Measurements from ENCODE around the gene GPC5.
"Not testable (repeated sequence)": the region's sequence is repeated elsewhere in the genome, so short reads cannot be mapped to it uniquely, and the experiment has no call there.

Gene GPC5

GRCh38 chr13:91878491-91878890 is 480.1 kb downstream of the GPC5 start:
- H3K4me1 ChIP-seq (ENCODE audit: control insufficient read depth, insufficient read depth, low read length), result no peaks in the 10 kb centered on the region
- no peak overlapping the region for H3K4me3 ChIP-seq (ENCODE audit: low read depth, low read length)
- no peaks in the 10 kb centered on the region for H3K36me3 ChIP-seq (ENCODE audit: control insufficient read depth, insufficient read depth, low read length)
- H3K27ac ChIP-seq (ENCODE audit: low read depth, low read length), result no peak overlapping the region
- H3K9ac ChIP-seq (ENCODE audit: low read length), result no peak overlapping the region
- no peaks in the 10 kb centered on the region for H3K9me3 ChIP-seq (ENCODE audit: control insufficient read depth, insufficient read depth, low read depth, low read length)
- no peaks in the 10 kb centered on the region for H3K27me3 ChIP-seq (ENCODE audit: control insufficient read depth, insufficient read depth, low read length)

GRCh38 chr13:91879360-91879759 is 480.9 kb downstream of the GPC5 start:
- Histone ChIP-seq H3K9me3 (ENCODE audit: control insufficient read depth, insufficient read depth, low read depth, low read length) (no peaks in the 10 kb centered on the region), H3K9ac (ENCODE audit: low read length) (no peak overlapping the region), H3K27me3 (ENCODE audit: control insufficient read depth, insufficient read depth, low read length) (no peaks in the 10 kb centered on the region), H3K4me3 (ENCODE audit: low read depth, low read length) (no peak overlapping the region), H3K4me1 (ENCODE audit: control insufficient read depth, insufficient read depth, low read length) (no peaks in the 10 kb centered on the region), H3K27ac (ENCODE audit: low read depth, low read length) (no peak overlapping the region), H3K36me3 (ENCODE audit: control insufficient read depth, insufficient read depth, low read length) (no peaks in the 10 kb centered on the region)

- Histone ChIP-seq H3K4me1 (ENCODE audit: control insufficient read depth, insufficient read depth, low read length) (no peaks in the 10 kb centered on the region), H3K9me3 (ENCODE audit: control insufficient read depth, insufficient read depth, low read depth, low read length) (no peaks in the 10 kb centered on the region), H3K4me3 (ENCODE audit: low read depth, low read length) (no peak overlapping the region), H3K36me3 (ENCODE audit: control insufficient read depth, insufficient read depth, low read length) (no peaks in the 10 kb centered on the region), H3K9ac (ENCODE audit: low read length) (no peak overlapping the region), H3K27ac (ENCODE audit: low read depth, low read length) (no peak overlapping the region), H3K27me3 (ENCODE audit: control insufficient read depth, insufficient read depth, low read length) (no peaks in the 10 kb centered on the region)
Measured at GRCh38 chr13:91882918-91883317, 484.5 kb downstream of the GPC5 start.

- H3K9me3 ChIP-seq (ENCODE audit: control insufficient read depth, insufficient read depth, low read depth, low read length), result no peaks in the 10 kb centered on the region
- H3K27ac ChIP-seq (ENCODE audit: low read depth, low read length), result no peak overlapping the region
- H3K4me1 ChIP-seq (ENCODE audit: control insufficient read depth, insufficient read depth, low read length), result no peaks in the 10 kb centered on the region
- no peak overlapping the region for H3K4me3 ChIP-seq (ENCODE audit: low read depth, low read length)
- H3K36me3 ChIP-seq (ENCODE audit: control insufficient read depth, insufficient read depth, low read length), result no peaks in the 10 kb centered on the region
- no peaks in the 10 kb centered on the region for H3K27me3 ChIP-seq (ENCODE audit: control insufficient read depth, insufficient read depth, low read length)
- H3K9ac ChIP-seq (ENCODE audit: low read length), result no peak overlapping the region
Measured at GRCh38 chr13:91889641-91890040, 491.2 kb downstream of the GPC5 start.

- Histone ChIP-seq H3K9me3 (ENCODE audit: control insufficient read depth, insufficient read depth, low read depth, low read length) (no peaks in the 10 kb centered on the region), H3K9ac (ENCODE audit: low read length) (no peak overlapping the region), H3K36me3 (ENCODE audit: control insufficient read depth, insufficient read depth, low read length) (no peaks in the 10 kb centered on the region), H3K4me3 (ENCODE audit: low read depth, low read length) (no peak overlapping the region), H3K27me3 (ENCODE audit: control insufficient read depth, insufficient read depth, low read length) (no peaks in the 10 kb centered on the region), H3K4me1 (ENCODE audit: control insufficient read depth, insufficient read depth, low read length) (no peaks in the 10 kb centered on the region), H3K27ac (ENCODE audit: low read depth, low read length) (no peak overlapping the region)
Measured at GRCh38 chr13:91891141-91891540, 492.7 kb downstream of the GPC5 start.

- H3K4me3 ChIP-seq (ENCODE audit: low read depth, low read length), result no peak overlapping the region
- no peaks in the 10 kb centered on the region for H3K4me1 ChIP-seq (ENCODE audit: control insufficient read depth, insufficient read depth, low read length)
- no peak overlapping the region for H3K27ac ChIP-seq (ENCODE audit: low read depth, low read length)
- no peak overlapping the region for H3K9ac ChIP-seq (ENCODE audit: low read length)
- no peaks in the 10 kb centered on the region for H3K27me3 ChIP-seq (ENCODE audit: control insufficient read depth, insufficient read depth, low read length)
- no peaks in the 10 kb centered on the region for H3K9me3 ChIP-seq (ENCODE audit: control insufficient read depth, insufficient read depth, low read depth, low read length)
- H3K36me3 ChIP-seq (ENCODE audit: control insufficient read depth, insufficient read depth, low read length), result no peaks in the 10 kb centered on the region
Measured at GRCh38 chr13:91893040-91893439, 494.6 kb downstream of the GPC5 start.

GRCh38 chr13:91894316-91894715 is 495.9 kb downstream of the GPC5 start:
- Histone ChIP-seq H3K9me3 (ENCODE audit: control insufficient read depth, insufficient read depth, low read depth, low read length) (no peaks in the 10 kb centered on the region), H3K36me3 (ENCODE audit: control insufficient read depth, insufficient read depth, low read length) (no peaks in the 10 kb centered on the region), H3K27ac (ENCODE audit: low read depth, low read length) (no peak overlapping the region), H3K27me3 (ENCODE audit: control insufficient read depth, insufficient read depth, low read length) (no peaks in the 10 kb centered on the region), H3K9ac (ENCODE audit: low read length) (no peak overlapping the region), H3K4me3 (ENCODE audit: low read depth, low read length) (no peak overlapping the region), H3K4me1 (ENCODE audit: control insufficient read depth, insufficient read depth, low read length) (no peaks in the 10 kb centered on the region)

GRCh38 chr13:91896547-91896946 is 498.1 kb downstream of the GPC5 start:
- Histone ChIP-seq H3K36me3 (ENCODE audit: control insufficient read depth, insufficient read depth, low read length) (no peaks in the 10 kb centered on the region), H3K27me3 (ENCODE audit: control insufficient read depth, insufficient read depth, low read length) (no peaks in the 10 kb centered on the region), H3K27ac (ENCODE audit: low read depth, low read length) (no peak overlapping the region), H3K9ac (ENCODE audit: low read length) (no peak overlapping the region), H3K4me1 (ENCODE audit: control insufficient read depth, insufficient read depth, low read length) (no peaks in the 10 kb centered on the region), H3K9me3 (ENCODE audit: control insufficient read depth, insufficient read depth, low read depth, low read length) (no peaks in the 10 kb centered on the region), H3K4me3 (ENCODE audit: low read depth, low read length) (no peak overlapping the region)

GRCh38 chr13:91898986-91899385 is 500.6 kb downstream of the GPC5 start:
- H3K4me1 ChIP-seq (ENCODE audit: control insufficient read depth, insufficient read depth, low read length); H3K27ac ChIP-seq (ENCODE audit: low read depth, low read length); H3K9me3 ChIP-seq (ENCODE audit: control insufficient read depth, insufficient read depth, low read depth, low read length); H3K9ac ChIP-seq (ENCODE audit: low read length); H3K36me3 ChIP-seq (ENCODE audit: control insufficient read depth, insufficient read depth, low read length); H3K27me3 ChIP-seq (ENCODE audit: control insufficient read depth, insufficient read depth, low read length); H3K4me3 ChIP-seq (ENCODE audit: low read depth, low read length): not testable (repeated sequence)

GRCh38 chr13:91902291-91902690 is 503.9 kb downstream of the GPC5 start:
- H3K27me3 ChIP-seq (ENCODE audit: control insufficient read depth, insufficient read depth, low read length), result no peaks in the 10 kb centered on the region
- H3K27ac ChIP-seq (ENCODE audit: low read depth, low read length), result no peak overlapping the region
- no peaks in the 10 kb centered on the region for H3K4me1 ChIP-seq (ENCODE audit: control insufficient read depth, insufficient read depth, low read length)
- no peaks in the 10 kb centered on the region for H3K9me3 ChIP-seq (ENCODE audit: control insufficient read depth, insufficient read depth, low read depth, low read length)
- H3K9ac ChIP-seq (ENCODE audit: low read length), result no peak overlapping the region
- no peak overlapping the region for H3K4me3 ChIP-seq (ENCODE audit: low read depth, low read length)
- H3K36me3 ChIP-seq (ENCODE audit: control insufficient read depth, insufficient read depth, low read length), result no peaks in the 10 kb centered on the region

GRCh38 chr13:91904005-91904404 is 505.6 kb downstream of the GPC5 start:
- H3K9ac ChIP-seq (ENCODE audit: low read length), result no peak overlapping the region
- H3K4me1 ChIP-seq (ENCODE audit: control insufficient read depth, insufficient read depth, low read length), result no peaks in the 10 kb centered on the region

GRCh38 chr13:91904597-91904996 is 506.2 kb downstream of the GPC5 start:
- no peak overlapping the region for H3K27ac ChIP-seq (ENCODE audit: low read depth, low read length)
- H3K4me3 ChIP-seq (ENCODE audit: low read depth, low read length), result no peak overlapping the region
- H3K27me3 ChIP-seq (ENCODE audit: control insufficient read depth, insufficient read depth, low read length), result no peaks in the 10 kb centered on the region
- H3K9ac ChIP-seq (ENCODE audit: low read length), result no peak overlapping the region
- no peaks in the 10 kb centered on the region for H3K36me3 ChIP-seq (ENCODE audit: control insufficient read depth, insufficient read depth, low read length)
- no peaks in the 10 kb centered on the region for H3K9me3 ChIP-seq (ENCODE audit: control insufficient read depth, insufficient read depth, low read depth, low read length)
- H3K4me1 ChIP-seq (ENCODE audit: control insufficient read depth, insufficient read depth, low read length), result no peaks in the 10 kb centered on the region

More at GRCh38 chr13:91904005-91904404, 505.6 kb downstream of the GPC5 start:
- no peak overlapping the region for H3K4me3 ChIP-seq (ENCODE audit: low read depth, low read length)
- no peak overlapping the region for H3K27ac ChIP-seq (ENCODE audit: low read depth, low read length)
- H3K36me3 ChIP-seq (ENCODE audit: control insufficient read depth, insufficient read depth, low read length), result no peaks in the 10 kb centered on the region
- H3K9me3 ChIP-seq (ENCODE audit: control insufficient read depth, insufficient read depth, low read depth, low read length), result no peaks in the 10 kb centered on the region
- H3K27me3 ChIP-seq (ENCODE audit: control insufficient read depth, insufficient read depth, low read length), result no peaks in the 10 kb centered on the region

Data from HUES6 (cell line).